Fibroblast of lung (primary cell): ENCODE results near the gene PYCARD. TPM values are rescaled to one million over a fixed set of nuclear protein-coding genes. Genes with fewer than 3 reads are reported as not detected.

Experiments used
- DNase-seq, 2 donors: peaks; one replicate each; pipeline versions ENCODE4 v3.0.0 to v3.0.0-alpha.2; 2010; ENCODE audit warnings: low read depth in 2 of 2
- H2AFZ ChIP-seq: 2 replicates; pipeline ENCODE4 v1.5.1; 2012; ENCODE audit warnings: low read length, control low read depth, inconsistent platforms
- H3K27ac ChIP-seq: 2 replicates; pipeline ENCODE4 v1.5.1; 2011; ENCODE audit warnings: low read length, control low read depth; ENCODE audit not compliant: insufficient read depth
- H3K27me3 ChIP-seq: 2 replicates; pipeline ENCODE4 v1.5.1; 2011; ENCODE audit warnings: mild to moderate bottlenecking, low read length; ENCODE audit not compliant: control insufficient read depth, insufficient read depth
- H3K36me3 ChIP-seq: 2 replicates; pipeline ENCODE4 v1.5.1; 2011; ENCODE audit warnings: low read length; ENCODE audit not compliant: control insufficient read depth, insufficient read depth
- H3K4me1 ChIP-seq: 2 replicates; pipeline ENCODE4 v1.5.1; 2011; ENCODE audit warnings: low read length; ENCODE audit not compliant: control insufficient read depth, insufficient read depth; ENCODE audit errors: extremely low read depth
- H3K4me2 ChIP-seq: 2 replicates; pipeline ENCODE4 v1.5.1; 2011; ENCODE audit warnings: low read length, control low read depth; ENCODE audit not compliant: insufficient read depth; ENCODE audit errors: extremely low read depth
- H3K4me3 ChIP-seq, 4 experiments: fragments of 200-600 bp in 1 of 4; sonication (generic) in 1 of 4; replicated peaks in 1 of 4; 2 replicates each; pipeline ENCODE4 v1.5.1; 2011 to 2016; ENCODE audit warnings: low read length in 4 of 4, low read depth in 3 of 4, mild to moderate bottlenecking in 3 of 4, control low read depth in 2 of 4, inconsistent platforms in 1 of 4, mixed read lengths in 1 of 4; ENCODE audit not compliant: insufficient read depth in 1 of 4; ENCODE audit errors: control extremely low read depth in 1 of 4
- H3K79me2 ChIP-seq: 2 replicates; pipeline ENCODE4 v1.5.1; 2012; ENCODE audit warnings: mild to moderate bottlenecking, low read length, inconsistent platforms; ENCODE audit not compliant: control insufficient read depth, insufficient read depth
- H3K9ac ChIP-seq: 2 replicates; pipeline ENCODE4 v1.5.1; 2011; ENCODE audit warnings: mild to moderate bottlenecking, low read length, control low read depth; ENCODE audit not compliant: insufficient read depth
- H3K9me3 ChIP-seq: 2 replicates; pipeline ENCODE4 v1.5.1; 2012; ENCODE audit warnings: low read depth, low read length; ENCODE audit not compliant: control insufficient read depth, insufficient read depth
- H4K20me1 ChIP-seq: 2 replicates; pipeline ENCODE4 v1.5.1; 2011; ENCODE audit warnings: low read length; ENCODE audit not compliant: control insufficient read depth, insufficient read depth; ENCODE audit errors: extremely low read depth
- CTCF ChIP-seq, 2 donors: IDR thresholded peaks in 1 of 2; conservative IDR thresholded peaks in 1 of 2; 1 replicate in 1 of 2; 2 replicates in 1 of 2; pipeline ENCODE4 v1.5.1; 2011 to 2012; ENCODE audit warnings: low read length in 2 of 2, control low read depth in 1 of 2, inconsistent platforms in 1 of 2, low read depth in 1 of 2, mild to moderate bottlenecking in 1 of 2
- EZH2 ChIP-seq: IDR thresholded peaks from 2 replicates; pipeline ENCODE4 v1.5.1; 2012; ENCODE audit warnings: low read length, control low read depth, mild to moderate bottlenecking; ENCODE audit errors: missing control alignments
- polyA minus RNA-seq: library from RNA; depleted of rRNA, polyadenylated mRNA; stranded (reverse); fragments of >200 nt; gene quantifications from 2 replicates; pipeline ENCODE4 v1.2.3, GENCODE V29; 2011; ENCODE audit warnings: low replicate concordance
- polyA plus RNA-seq, 2 donors: library from polyadenylated mRNA; depleted of rRNA in 1 of 2; stranded (reverse) in 1 of 2; unstranded in 1 of 2; fragments of >200 nt; gene quantifications; 2 replicates each; pipeline ENCODE4 v1.2.1, GENCODE V29; 2011 to 2012; ENCODE audit warnings: missing spikeins in 1 of 2
- total RNA-seq: library from RNA; depleted of rRNA; stranded (reverse); fragments of >200 nt; gene quantifications from 2 replicates; pipeline ENCODE4 v1.2.1, GENCODE V29; 2014

Gene PYCARD
- total RNA-seq, result 103 and 109 TPM in 2 replicates
- 15.4 and 18.4 TPM in 2 replicates for polyA plus RNA-seq
- polyA plus RNA-seq (2012), result 53.1 and 63.1 TPM in 2 replicates
- polyA minus RNA-seq, result 35.5 and 81.3 TPM in 2 replicates

DNA sequence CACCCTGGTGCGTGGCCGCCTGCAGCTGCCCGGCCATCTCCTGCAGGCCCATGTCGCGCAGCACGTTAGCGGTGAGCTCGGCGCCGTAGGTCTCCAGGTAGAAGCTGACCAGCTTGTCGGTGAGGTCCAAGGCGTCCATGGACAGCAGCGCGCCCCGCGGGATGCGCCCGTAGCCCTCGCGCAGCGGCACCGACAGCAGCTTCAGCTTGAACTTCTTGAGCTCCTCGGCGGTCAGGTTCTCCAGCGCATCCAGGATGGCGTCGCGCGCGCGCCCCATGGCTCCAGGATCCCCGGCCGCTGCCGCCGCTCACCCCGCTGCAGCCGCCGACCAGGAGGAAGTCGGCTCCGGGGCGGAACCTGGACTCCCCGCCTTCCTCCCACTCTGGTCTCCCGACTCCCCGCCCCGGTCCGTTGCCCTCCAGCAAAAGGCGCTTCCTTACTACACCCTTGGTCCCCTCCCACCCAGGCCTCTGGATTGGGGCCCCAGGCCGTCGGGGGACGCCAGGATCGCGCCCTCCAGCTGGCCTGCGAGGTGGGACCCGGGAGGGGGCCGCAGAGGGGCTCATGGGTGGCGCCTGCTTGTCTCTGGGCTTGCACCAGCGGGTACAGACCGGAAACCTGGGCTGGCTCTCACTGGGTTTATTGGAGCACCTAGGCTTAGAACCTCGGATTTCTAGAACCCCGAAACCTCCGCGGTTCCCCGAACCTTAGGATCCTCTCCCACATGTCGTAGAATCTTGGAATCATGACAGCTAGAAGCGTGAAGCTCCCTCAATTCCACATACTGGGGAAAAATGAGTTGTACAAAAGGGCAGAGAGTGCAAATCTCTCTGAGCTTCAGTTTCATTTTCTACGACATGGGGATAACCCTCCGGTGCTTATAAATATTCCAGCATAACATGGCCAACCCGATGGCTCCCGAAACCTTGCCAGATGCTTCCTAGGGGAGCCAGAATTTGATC, at the start of gene PYCARD:
Gene PYCARD (minus strand): TSS at position 347 of the 962 bp plus-strand sequence. CDS start 70 bp downstream, at position 277.
- H3K36me3 ChIP-seq, result peaks cover 2% of the 10 kb centered on the region
- no peaks in the 10 kb centered on the region for H4K20me1 ChIP-seq
- H3K4me3 ChIP-seq, result peak within 1 kb of the TSS; percentile 63 to 71 (median 66)
- no peaks in the 10 kb centered on the region for H3K9me3 ChIP-seq
- H2AFZ ChIP-seq, result peak within 1 kb of the TSS; percentile 70
- H3K4me2 ChIP-seq, result peak within 1 kb of the TSS; percentile 82
- H3K27ac ChIP-seq, result no peak within 1 kb of the TSS
- TF ChIP-seq CTCF (conservative IDR thresholded peaks at IDR 0.05 in 1 of 2, IDR thresholded peaks at IDR 0.05 in 1 of 2; ENCODE audit: low read depth in 1 of 2, low read length in 2 of 2), result no peak
- TF ChIP-seq EZH2, result no peak
- no peaks in the 10 kb centered on the region for H3K79me2 ChIP-seq
- peak; percentile 28 to 43 for DNase-seq
- no peaks in the 10 kb centered on the region for H3K4me1 ChIP-seq
- peak within 1 kb of the TSS; percentile 53 for H3K9ac ChIP-seq
- H3K27me3 ChIP-seq, result peaks cover 6% of the 10 kb centered on the region

GRCh38 chr16:31251435-31251834, 48.9 kb upstream of the PYCARD start:
- Histone ChIP-seq H3K9me3 (no peaks in the 10 kb centered on the region), H3K4me2 (no peak overlapping the region), H4K20me1 (no peaks in the 10 kb centered on the region), H3K9ac (no peak overlapping the region), H3K4me3 (no peak overlapping the region), H3K27me3 (no peaks in the 10 kb centered on the region), H3K79me2 (no peaks in the 10 kb centered on the region), H3K27ac (no peak overlapping the region), H2AFZ (no peak overlapping the region), H3K36me3 (no peaks in the 10 kb centered on the region), H3K4me1 (no peaks in the 10 kb centered on the region)
- TF ChIP-seq CTCF (conservative IDR thresholded peaks at IDR 0.05 in 1 of 2, IDR thresholded peaks at IDR 0.05 in 1 of 2; ENCODE audit: low read depth in 1 of 2, low read length in 2 of 2), result no peak
- TF ChIP-seq EZH2, result no peak
- DNase-seq, result no peak

- no peak for TF ChIP-seq EZH2
- no peak for TF ChIP-seq CTCF (conservative IDR thresholded peaks at IDR 0.05 in 1 of 2, IDR thresholded peaks at IDR 0.05 in 1 of 2; ENCODE audit: low read depth in 1 of 2, low read length in 2 of 2)
- no peak overlapping the region for H3K9ac ChIP-seq
- H3K4me2 ChIP-seq, result no peak overlapping the region
Observed at GRCh38 chr16:31250782-31251384, 48.3 kb upstream of the PYCARD start.

More at GRCh38 chr16:31250782-31251384, 48.3 kb upstream of the PYCARD start:
- H3K27ac ChIP-seq, result no peak overlapping the region
- DNase-seq, result no peak
- no peaks in the 10 kb centered on the region for H3K4me1 ChIP-seq
- H3K9me3 ChIP-seq, result no peaks in the 10 kb centered on the region
- H3K27me3 ChIP-seq, result no peaks in the 10 kb centered on the region
- no peak overlapping the region for H3K4me3 ChIP-seq
- no peaks in the 10 kb centered on the region for H3K36me3 ChIP-seq
- H3K79me2 ChIP-seq, result no peaks in the 10 kb centered on the region
- no peak overlapping the region for H2AFZ ChIP-seq
- no peaks in the 10 kb centered on the region for H4K20me1 ChIP-seq
